ENCODE results near the gene ELF4.

ELF4 gene

DNA sequence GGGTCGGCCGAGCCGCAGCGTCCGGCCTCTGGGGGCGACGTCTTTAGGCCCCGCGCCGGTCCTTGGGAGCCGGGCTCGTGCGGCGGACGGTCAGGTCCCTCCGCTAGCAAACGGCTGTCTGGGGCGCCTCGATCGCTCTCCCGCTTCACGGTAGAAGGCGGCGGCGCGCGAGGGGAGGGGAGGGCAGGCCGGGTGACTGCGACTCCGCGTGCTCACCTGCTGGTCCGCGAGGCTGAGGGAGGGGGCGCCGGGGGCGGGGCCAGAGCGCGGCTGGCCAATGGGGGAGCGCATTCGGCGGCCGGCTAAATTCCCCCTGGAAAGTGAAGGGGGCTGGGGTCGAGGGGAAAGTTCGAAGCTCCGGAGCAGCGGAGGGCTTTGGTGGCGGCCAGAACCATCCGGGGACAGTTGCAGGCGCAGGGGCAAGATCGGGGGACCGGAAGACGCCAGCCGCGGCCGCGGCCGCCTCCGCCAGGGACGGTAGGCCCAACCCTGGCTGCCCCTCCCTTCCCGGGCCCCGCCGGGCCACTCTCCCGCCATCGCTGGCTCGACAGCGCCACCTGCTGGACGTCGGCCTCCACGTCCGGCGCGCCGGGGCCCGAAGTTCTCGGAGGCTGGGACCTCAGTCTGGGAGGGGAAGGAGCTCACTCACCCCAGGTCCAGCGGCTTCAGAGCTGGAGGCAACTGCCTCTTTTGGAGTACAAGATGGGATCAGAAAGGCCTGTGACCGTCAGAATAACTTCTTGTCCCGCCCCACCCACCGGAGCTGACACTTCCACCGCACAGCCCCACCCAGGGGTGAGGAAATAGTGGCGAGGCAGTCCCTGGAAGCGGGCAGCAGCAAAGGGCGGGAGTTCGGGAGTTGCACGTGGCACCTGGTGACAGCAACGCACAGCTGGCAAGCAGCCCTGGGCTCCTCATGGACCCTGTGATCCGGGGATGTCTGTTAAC is 49.9 kb downstream of the ELF4 start:
- H3K4me1 ChIP-seq (ENCODE audit: low read length) = peaks cover 9% of the 10 kb centered on the region
- peak overlapping the region; percentile 54; the same call in 1 of the 2 replicates for H2AFZ ChIP-seq (ENCODE audit: low read depth, low read length)
- H3K36me3 ChIP-seq (replicated peaks; ENCODE audit: low read depth, low read length) = peaks cover 11% of the 10 kb centered on the region
- H3K9ac ChIP-seq (ENCODE audit: low read length) = peak overlapping the region; percentile 65
- H3K4me3 ChIP-seq (ENCODE audit: low read length) = peak overlapping the region; percentile 74
- H4K20me1 ChIP-seq (ENCODE audit: insufficient read depth, low read length) = no peaks in the 10 kb centered on the region
- no peaks in the 10 kb centered on the region for H3K27me3 ChIP-seq (ENCODE audit: low read depth, low read length)
- no peaks in the 10 kb centered on the region for H3K79me2 ChIP-seq (ENCODE audit: low read length)
- H3K9me3 ChIP-seq (ENCODE audit: insufficient read depth, low read length) = no peaks in the 10 kb centered on the region
- no peak for TF ChIP-seq EZH2phosphoT487 (IDR thresholded peaks at IDR 0.05; ENCODE audit: low read depth)
- TF ChIP-seq, protein P1, sequence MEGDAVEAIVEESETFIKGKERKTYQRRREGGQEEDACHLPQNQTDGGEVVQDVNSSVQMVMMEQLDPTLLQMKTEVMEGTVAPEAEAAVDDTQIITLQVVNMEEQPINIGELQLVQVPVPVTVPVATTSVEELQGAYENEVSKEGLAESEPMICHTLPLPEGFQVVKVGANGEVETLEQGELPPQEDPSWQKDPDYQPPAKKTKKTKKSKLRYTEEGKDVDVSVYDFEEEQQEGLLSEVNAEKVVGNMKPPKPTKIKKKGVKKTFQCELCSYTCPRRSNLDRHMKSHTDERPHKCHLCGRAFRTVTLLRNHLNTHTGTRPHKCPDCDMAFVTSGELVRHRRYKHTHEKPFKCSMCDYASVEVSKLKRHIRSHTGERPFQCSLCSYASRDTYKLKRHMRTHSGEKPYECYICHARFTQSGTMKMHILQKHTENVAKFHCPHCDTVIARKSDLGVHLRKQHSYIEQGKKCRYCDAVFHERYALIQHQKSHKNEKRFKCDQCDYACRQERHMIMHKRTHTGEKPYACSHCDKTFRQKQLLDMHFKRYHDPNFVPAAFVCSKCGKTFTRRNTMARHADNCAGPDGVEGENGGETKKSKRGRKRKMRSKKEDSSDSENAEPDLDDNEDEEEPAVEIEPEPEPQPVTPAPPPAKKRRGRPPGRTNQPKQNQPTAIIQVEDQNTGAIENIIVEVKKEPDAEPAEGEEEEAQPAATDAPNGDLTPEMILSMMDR (IDR thresholded peaks at IDR 0.05; ENCODE audit: low read depth, low read length) = peak; percentile 73
- no peak overlapping the region for H3K27ac ChIP-seq (ENCODE audit: low read length)
- peak overlapping the region; percentile 85 for H3K4me2 ChIP-seq (ENCODE audit: low read length)

DNA sequence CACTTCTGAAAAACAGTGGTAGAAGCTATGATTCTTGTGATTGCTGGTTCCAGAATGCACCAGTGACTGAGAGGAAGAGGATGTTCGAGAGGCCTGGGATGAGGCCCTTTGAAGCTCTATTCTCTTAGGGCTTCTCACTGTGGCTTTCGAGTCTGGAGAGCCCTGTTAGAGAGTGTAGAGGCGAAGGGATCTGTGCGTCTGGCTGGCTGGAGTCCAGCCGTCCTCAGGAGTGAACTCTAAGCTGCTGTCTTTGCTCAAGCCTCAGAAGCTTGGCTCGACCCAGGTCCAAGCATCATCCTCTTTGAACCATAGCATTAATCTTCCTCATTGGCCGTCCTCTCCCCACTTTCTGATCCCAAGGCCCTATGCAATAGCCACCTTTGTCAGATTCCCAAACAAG is 51.6 kb downstream of the ELF4 start:
- TF ChIP-seq, protein P1 (IDR thresholded peaks at IDR 0.05; ENCODE audit: low read depth, low read length) = no peak
- TF ChIP-seq EZH2phosphoT487 (IDR thresholded peaks at IDR 0.05; ENCODE audit: low read depth) = no peak
- Histone ChIP-seq H3K79me2 (ENCODE audit: low read length) (no peaks in the 10 kb centered on the region), H3K9me3 (ENCODE audit: insufficient read depth, low read length) (no peaks in the 10 kb centered on the region), H3K27me3 (ENCODE audit: low read depth, low read length) (no peaks in the 10 kb centered on the region), H3K4me2 (ENCODE audit: low read length) (no peak overlapping the region), H3K9ac (ENCODE audit: low read length) (no peak overlapping the region), H3K27ac (ENCODE audit: low read length) (no peak overlapping the region), H3K4me1 (ENCODE audit: low read length) (peaks cover 9% of the 10 kb centered on the region), H4K20me1 (ENCODE audit: insufficient read depth, low read length) (no peaks in the 10 kb centered on the region), H3K4me3 (ENCODE audit: low read length) (no peak overlapping the region), H3K36me3 (replicated peaks; ENCODE audit: low read depth, low read length) (peaks cover 5% of the 10 kb centered on the region), H2AFZ (ENCODE audit: low read depth, low read length) (no peak overlapping the region)

DNA sequence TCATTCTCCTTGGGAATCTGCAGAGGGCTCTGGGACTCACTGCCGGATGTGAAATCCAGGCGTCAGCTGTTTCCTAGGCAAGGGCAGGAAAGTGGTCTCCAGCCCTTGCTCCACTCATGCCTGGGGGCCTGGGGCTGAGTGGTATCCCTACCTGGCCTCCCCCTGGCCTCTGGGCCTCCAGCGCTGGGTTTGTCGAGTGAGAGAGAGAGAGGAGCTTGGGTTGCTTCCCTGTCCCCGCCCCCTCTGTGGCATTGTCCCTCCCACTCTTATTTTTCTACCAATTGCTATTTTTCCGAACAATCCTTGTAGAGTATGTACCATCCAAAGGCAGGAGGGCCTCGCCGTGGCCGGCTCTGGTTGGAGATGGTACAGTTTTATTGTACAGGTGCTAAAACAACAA is 53.1 kb downstream of the ELF4 start:
- H4K20me1 ChIP-seq (ENCODE audit: insufficient read depth, low read length) = no peaks in the 10 kb centered on the region
- TF ChIP-seq, protein P1 (IDR thresholded peaks at IDR 0.05; ENCODE audit: low read depth, low read length) = no peak
- no peak for TF ChIP-seq EZH2phosphoT487 (IDR thresholded peaks at IDR 0.05; ENCODE audit: low read depth)

DNA sequence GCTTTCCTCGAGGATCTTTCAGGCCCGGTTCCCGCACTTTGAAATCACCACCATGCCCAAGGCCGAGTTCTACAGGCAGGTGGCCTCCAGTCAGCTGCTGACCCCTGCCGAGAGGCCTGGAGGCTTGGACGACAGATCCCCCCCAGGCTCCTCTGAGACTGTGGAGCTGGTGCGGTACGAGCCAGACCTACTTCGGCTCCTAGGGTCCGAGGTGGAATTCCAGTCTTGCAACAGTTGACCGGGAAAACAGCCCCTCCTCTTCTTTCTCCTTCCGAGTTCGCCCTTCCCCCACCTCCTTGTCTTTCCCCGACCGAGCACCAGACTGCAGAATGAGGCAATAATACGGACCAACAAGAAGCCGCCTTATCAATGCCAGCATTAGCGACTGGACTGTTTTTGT is 54.4 kb downstream of the ELF4 start:
- Histone ChIP-seq H3K79me2 (ENCODE audit: low read length) (no peaks in the 10 kb centered on the region), H3K9ac (ENCODE audit: low read length) (no peak overlapping the region), H3K9me3 (ENCODE audit: insufficient read depth, low read length) (no peaks in the 10 kb centered on the region), H3K4me3 (ENCODE audit: low read length) (no peak overlapping the region), H3K4me2 (ENCODE audit: low read length) (no peak overlapping the region), H3K36me3 (replicated peaks; ENCODE audit: low read depth, low read length) (peaks cover 9% of the 10 kb centered on the region), H3K27ac (ENCODE audit: low read length) (no peak overlapping the region), H4K20me1 (ENCODE audit: insufficient read depth, low read length) (no peaks in the 10 kb centered on the region), H3K4me1 (ENCODE audit: low read length) (peaks cover 7% of the 10 kb centered on the region), H3K27me3 (ENCODE audit: low read depth, low read length) (no peaks in the 10 kb centered on the region), H2AFZ (ENCODE audit: low read depth, low read length) (no peak overlapping the region)
- TF ChIP-seq EZH2phosphoT487 (IDR thresholded peaks at IDR 0.05; ENCODE audit: low read depth) = no peak
- TF ChIP-seq, protein P1 (IDR thresholded peaks at IDR 0.05; ENCODE audit: low read depth, low read length) = no peak

More for the DNA sequence above, 53.1 kb downstream of the ELF4 start:
- no peak overlapping the region for H3K9ac ChIP-seq (ENCODE audit: low read length)
- H3K4me1 ChIP-seq (ENCODE audit: low read length) = peaks cover 9% of the 10 kb centered on the region
- no peaks in the 10 kb centered on the region for H3K27me3 ChIP-seq (ENCODE audit: low read depth, low read length)
- H3K79me2 ChIP-seq (ENCODE audit: low read length) = no peaks in the 10 kb centered on the region
- no peak overlapping the region for H2AFZ ChIP-seq (ENCODE audit: low read depth, low read length)
- peaks cover 9% of the 10 kb centered on the region for H3K36me3 ChIP-seq (replicated peaks; ENCODE audit: low read depth, low read length)
- no peak overlapping the region for H3K4me3 ChIP-seq (ENCODE audit: low read length)
- H3K4me2 ChIP-seq (ENCODE audit: low read length) = no peak overlapping the region
- no peaks in the 10 kb centered on the region for H3K9me3 ChIP-seq (ENCODE audit: insufficient read depth, low read length)
- H3K27ac ChIP-seq (ENCODE audit: low read length) = no peak overlapping the region

Measured in OCI-LY3 (cell line).